NOMO-1 treated with dmso at 0.1 percent for 144 hours (cell line): ENCODE data around the gene MLLT10.

Source experiments
- DNase-seq: peaks from one replicate; lab custom pipeline; 2025; ENCODE audit not compliant: unreplicated experiment; lab: John Stamatoyannopoulos, UW

MLLT10 gene

DNA sequence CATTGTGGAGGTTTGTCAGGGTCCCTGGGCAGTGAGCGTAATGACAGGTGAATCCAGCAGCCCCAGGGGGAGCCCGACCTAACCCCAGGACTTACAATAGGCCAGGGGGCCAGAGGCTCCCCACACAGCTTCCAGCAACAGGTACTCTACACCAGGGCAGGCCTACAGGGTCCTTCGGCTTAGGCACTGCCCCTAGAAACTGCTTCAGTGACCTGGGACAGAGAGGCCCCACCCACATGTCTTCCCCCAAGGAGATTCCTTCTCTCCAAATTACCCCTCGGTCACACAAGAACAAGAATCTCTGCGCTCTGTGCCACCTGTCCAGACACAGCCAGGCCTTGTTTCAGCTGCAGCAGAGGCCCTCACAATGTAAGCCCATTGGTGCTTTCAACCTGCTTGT lies 32.9 kb upstream of the MLLT10 start:
- DNase-seq, result no peak

DNA sequence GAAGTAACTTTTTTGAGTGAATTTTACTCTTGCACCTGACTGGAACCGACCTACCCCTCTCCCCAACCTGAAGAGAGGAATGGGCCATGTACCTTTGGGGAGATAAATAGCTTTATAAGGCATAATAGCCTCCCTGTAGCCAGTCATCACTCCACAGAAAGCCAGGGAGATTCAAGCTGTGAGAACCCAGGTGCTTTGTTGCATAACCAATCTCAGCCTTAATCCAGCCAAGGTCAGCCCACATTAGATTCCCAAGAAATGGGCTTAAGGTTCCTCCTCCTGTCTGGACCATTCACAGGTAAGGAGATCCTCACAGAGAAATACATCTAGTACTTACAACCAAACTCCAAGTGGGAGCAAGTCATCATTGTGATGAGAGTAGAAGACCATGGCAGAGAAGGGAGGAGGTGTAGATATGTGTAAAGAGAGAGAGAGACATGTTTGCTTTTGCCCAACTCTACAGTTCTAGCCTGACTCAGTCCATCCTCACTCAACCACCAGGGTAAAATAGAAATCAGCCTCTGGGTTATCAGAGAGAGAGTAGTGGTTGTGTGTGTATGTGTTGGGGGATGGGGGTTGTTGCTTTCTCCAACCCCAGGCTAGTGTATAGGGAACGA lies 32.2 kb upstream of the MLLT10 start:
- peak; percentile 41 for DNase-seq

DNA sequence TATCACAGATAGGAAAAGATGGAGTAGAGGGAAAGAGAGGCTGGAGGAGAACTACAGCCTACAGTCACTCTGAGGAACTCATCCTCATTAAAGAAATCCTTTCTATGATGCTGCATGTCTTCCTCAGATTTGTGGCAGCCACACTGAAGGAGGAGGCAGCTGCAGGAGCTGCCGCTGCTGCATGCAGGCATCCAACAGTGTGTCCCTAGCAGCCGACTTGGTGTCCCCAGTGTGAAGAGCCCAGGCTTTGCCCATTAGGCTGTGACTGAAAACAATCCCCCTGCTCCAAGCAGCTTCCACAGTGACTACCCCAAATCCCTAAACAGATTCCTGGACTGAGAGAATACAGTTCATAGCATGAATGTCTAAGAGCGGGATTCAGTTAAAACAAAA lies 31.7 kb upstream of the MLLT10 start:
- no peak for DNase-seq

DNA sequence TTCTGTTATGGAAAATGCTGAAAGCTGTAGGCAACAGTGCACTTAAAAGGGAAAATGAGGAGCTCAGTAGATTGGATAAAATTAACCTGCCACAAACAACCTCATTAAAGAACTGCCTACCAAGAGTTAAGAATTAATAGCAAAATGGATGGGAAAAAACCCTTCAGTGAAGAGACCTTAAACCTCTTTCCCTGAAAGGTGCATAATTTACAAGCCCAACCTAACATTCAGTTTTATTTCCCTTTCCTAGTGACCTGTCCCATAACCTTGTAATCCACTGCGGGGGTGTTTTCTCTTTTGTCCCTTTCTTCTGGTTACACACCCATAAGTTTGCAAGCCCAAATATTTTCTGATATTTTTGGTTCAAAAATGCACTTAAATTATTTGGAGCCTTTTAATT lies 30.5 kb upstream of the MLLT10 start:
- DNase-seq, result no peak

DNA sequence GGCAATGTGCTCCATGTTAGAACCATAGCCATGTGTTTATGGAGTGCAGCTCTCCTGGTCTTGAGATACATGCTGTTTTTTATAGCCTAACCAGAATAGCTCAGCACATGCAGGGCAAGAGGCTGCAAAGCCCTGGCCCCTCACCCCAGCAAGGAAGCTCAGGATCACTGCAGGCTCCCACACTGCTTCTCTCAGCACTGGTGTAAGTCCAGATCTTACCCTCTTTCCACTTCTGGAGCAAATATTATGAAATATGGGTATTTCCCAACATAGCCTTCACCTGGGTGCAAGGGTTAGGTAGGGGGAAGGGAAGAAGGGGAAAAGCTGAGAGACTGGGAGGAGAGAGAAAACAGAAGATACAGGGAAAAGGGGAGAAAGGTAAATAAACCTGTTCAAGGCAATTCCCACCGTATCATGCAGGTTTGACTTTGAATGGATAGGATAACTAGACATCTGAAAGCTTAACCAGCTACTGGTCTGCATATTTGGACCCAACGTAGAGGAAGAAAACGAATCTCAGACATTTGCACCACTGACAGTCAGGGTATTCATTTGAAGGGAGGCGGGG lies 28.2 kb upstream of the MLLT10 start:
- DNase-seq, result no peak

DNA sequence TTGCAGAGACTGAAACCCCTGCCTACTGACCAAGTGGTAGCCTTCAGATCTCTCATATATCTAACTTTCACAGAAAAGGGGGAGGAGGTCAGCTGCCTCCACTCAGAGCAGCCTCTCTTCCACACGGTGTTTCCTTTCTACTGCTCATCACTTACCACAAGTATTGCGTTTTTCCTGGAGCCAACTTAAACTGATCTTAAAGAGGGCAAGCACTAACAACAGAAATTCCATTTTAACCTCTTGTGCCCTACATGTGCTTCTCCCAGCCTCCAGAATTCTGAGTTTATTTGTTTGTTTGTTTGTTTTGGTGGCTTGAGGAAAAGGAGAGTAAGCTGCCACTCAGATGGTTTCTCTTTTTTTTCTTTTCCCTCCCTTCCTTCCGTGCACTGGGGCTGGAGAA lies 27.7 kb upstream of the MLLT10 start:
- peak; percentile 67 for DNase-seq

DNA sequence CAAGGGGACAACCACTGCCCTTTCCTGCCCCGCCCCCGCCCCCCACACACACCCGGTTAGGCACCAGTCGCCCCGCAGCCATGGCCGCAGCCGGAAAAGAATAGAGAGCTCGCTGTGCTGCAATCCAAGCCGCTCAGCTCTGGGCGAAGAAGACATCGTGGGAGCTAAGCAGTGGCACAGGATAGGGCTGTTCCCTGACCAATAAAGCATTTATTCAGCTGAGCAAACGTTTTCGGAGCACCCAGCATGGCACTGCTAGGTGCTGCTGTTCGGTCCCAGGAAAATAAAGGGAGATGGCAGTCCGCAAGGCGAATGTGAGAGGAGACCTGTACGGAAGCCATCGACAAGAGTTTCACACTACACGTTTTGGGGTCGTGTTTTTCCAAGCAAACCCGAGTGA lies 26.9 kb upstream of the MLLT10 start:
- DNase-seq, result peak; percentile 55

DNA sequence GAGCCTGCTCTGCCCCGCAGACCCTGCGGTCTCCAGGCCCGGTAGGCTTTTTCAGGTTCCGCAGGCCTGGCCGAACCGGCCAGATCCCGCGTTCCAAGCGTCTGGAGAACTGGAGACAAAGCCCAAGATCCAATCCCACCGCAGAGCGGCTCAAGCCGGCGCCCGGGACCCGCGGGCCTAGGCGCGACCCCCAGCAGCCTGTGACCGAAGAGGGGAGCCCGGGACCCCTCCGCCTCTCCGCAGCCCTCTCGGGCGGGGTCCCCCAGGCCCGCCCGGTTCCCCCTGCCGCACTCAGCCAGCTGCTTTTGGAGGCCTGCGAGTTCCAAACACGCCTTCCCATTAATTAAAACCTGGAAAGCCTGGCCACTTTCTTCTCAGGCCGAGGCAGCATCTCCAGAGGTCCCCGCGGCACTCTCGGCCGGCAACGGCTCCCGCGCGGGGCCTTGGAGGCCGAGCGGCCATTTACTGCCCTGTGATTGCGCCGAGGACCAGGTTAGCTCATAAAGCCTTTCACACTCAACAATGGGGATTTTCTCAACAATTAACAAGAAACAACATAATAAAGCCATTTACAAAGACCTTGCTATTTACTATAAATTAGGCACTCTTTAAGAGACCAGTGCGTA lies 25.2 kb upstream of the MLLT10 start:
- no peak for DNase-seq

DNA sequence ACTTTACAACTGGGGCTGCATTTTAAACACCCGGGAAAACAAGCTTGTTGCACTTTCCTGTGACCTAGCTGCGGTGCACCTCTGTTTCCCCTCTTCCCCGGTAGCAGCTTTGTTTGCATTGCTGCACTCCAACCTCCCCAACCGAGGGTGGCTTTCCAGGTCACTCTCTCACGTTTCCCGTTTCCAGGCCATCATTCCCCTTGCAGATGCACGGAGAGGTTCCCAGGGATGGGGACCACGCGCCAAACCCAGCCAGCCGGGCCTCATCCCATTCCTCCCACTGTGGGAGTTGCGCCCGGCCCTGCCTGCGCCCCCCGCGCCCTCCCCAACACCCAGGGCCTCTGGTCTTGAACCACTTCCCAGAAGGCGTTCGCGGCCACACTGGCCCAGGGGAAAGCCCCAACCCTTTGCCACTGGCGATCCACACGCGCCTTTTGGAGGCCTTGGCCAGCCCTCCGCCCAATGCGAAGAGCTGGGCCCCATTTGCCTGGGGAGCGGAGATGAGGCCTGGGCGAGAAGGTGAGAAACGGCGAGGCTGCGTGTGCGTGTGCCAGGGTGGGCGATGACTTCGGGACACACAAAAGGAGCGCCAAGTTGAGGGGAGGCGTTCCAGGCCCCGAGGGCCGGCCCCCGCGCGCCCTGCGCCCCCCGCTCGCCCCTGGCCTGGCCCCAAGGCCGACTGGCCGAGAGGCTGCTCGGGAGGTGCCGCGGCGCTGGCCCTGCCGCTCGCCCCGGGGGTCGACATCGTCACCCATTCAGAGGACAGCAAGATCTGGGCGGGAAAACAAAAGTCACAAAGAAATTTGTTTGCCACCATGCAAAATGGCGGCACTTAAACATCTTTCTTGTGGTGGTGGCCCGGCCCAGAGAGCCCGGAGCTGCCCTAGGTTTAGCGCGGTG lies 24.4 kb upstream of the MLLT10 start:
- no peak for DNase-seq

DNA sequence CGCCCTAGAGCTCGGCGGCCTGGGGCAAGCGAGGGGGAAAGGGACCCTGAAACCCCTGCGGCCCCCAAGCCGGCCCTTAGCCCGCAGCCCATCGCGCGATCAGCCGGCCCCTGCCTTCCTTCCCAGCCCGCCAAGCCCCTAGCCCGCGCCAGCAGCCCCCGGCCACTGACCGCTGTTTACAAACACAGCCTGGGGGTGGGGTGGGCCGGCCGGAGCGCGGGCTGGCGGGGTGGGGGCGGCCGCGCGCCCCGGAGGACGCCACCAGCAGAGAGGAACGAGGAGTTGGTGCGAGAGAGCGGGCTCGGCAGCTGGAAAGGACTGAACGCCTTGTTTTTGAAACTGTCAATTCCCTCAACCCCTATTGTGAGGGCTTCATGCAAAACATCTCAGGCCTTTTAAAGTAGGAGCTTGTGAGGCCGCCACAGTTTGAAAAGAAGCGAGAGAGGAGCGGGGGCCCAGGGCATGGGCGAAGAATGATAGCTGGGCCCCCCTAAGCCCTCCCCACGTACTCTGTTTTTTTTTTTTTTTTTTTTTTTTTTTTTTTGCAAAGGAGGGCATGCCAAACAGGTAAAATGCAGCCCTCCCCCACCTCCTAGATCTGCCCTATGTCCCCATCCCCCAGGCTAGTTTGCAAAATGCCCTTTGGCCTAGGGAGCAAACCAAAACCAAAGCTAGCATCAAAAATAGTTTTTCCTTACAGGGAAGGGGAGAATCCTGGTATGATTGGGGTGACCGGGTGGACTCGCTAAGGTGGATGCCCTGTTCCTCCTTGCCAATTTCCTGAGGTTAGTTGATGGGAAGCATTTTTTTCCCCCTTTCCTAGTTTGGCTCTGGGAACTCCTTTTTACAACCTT lies 23.6 kb upstream of the MLLT10 start:
- peak; percentile 57 for DNase-seq

DNA sequence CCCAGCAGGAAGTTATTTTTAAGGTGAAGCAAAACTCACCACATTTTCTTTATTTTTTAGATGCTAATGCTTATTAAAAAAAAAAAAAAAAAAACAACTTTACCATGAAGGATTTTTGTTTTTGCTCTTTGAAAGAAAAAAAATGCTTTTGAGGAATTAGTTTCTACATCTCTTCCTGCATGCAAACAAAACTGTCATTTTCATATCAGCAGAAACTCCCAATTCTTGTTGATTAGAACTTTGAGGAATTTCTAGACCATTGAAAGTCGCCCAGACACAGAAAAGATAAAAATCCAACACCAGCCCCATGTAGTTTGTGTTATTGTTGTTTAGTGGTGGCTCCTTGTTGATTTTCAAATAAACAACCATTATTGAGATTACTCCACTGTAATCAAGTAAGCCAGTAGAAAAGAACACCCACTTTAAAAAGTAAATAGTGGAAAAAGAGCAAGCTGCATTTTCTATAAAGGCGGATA lies 22.9 kb upstream of the MLLT10 start:
- DNase-seq, result no peak

DNA sequence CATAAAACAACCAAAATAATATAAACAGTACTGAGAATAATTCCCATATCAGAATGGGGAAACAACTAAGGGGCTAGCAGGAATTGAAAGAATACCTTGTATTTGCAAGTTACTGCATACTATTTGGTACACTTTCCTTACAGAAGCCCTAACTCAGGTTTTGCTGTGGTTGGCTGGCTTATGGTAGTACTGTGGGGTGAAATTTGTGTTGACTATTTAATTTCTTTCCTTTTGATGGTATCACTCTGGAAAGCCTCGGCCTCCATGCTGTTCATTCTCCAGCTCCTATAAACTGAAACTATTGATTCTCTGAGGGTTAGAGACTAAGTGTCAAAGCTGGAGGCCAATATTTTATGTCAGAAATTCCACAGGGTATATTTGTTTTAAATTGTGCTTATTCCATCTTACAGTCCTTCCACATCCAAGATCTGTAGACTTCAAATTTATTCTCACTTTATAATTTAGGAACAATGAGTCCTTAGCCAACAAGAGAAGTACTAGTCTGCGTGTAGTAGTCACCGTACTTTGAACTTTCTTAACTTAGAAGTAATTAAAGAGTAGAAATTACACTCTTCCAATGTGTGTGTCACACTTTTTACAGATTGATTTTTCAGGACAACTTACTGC lies 22.0 kb upstream of the MLLT10 start:
- DNase-seq, result no peak

DNA sequence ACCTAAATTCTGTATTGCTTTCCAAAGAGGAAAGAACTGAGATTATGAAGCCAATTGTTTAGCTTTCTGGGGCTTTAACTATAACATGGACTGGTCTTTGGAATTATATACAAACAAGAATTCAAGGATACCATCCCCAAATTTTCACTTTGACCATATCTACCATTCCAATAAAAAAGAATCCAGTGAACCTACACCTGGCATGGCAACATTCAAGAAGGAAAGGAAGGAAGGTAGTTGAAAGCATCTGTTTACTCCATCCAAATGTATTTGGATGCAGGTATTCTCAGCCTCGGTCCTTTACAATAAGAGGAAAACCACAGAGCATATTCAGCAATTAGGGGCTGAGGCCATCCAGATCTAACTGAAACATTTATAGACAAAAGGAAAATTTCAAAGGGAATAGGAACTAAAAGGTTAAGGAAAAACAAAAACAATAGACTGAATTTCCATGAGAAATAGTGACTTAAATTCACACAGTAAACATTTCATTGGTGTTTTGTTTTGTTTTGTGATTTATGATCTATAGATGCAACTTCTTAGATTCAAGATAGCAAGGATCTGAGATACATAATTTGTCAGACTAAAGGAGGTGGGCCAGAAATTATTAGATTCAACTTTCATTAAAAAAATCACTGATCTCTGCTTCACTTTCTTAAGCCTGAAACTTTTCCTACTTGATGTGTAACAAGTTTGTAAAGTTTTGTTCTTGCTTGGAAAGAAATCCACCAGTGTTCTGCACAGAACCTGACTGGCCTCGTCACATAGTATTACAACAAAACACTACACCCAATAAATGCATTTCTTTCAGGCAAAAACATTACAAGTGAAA lies 21.2 kb upstream of the MLLT10 start:
- no peak for DNase-seq

DNA sequence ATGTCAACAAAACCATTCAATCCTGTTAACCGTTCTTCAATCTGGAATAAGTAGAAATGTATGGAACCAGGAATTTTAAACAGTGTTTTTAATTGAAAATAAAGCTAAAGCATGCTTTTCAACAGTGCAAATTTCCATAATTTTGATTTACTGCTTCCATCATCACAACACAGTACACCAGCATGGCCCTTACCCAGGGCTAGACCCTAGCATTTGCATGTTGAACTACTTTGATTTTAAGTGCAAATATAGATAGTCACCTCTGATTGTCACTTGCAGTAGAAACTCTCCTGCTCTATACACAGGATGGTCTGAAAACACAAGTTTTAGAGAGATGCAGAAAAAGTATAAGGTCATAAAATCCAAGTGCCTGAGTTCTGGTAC lies 20.6 kb upstream of the MLLT10 start:
- DNase-seq, result no peak

DNA sequence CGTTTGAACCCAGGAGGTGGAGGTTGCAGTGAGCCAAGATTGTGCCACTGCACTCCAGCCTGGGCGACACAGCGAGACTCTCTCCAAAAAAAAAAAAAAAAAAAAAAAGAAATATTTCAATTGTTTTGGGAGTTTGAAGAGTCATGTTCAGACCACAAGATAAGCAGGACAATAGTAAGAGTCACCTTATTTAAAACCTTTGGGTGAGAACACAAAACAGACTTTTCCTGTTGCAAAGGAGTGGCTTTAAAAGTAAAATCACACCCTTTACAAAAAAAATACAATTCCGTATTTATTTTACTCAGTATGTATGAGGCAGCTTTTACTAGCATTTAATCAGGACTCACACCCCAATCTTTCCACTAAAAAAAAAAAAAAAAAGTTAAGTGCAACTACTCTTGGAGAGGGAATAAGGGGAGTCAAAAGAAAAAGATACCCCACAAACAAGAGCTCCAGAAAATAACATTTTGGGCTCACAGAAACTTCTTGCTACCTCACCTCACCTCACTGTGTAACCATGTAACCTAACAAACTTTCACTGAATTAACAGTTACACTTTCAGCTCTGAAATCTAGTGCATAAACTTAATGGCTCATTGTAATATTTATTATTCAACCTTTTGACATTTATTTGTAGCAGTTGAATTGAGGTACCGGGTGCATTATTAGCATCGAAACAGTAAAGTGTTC lies 19.8 kb upstream of the MLLT10 start:
- no peak for DNase-seq

DNA sequence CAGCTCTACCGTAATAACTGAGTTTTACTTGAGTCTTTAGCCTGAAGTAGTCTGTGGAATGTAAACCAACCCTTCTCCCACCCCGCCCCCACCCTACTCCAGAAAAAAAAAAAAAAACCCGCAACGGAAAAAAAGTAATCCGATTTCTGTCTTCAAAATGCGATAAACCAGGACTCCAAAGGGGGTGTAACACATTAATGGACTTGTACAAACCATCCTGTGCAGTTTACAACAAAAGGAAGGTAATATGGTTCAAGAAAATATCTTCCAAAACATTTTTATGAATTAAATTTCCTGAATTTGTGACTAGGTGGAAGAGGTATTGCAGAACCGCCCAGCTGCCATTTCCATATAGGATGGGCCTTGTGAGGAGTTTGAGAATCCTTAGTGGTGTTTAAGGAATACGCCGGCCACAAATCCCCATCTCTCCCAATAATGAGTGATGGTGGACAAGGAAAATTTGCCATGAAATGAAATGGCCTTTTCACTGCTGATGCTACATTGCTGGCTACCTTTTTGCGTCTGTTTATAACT lies 19.1 kb upstream of the MLLT10 start:
- DNase-seq, result no peak

DNA sequence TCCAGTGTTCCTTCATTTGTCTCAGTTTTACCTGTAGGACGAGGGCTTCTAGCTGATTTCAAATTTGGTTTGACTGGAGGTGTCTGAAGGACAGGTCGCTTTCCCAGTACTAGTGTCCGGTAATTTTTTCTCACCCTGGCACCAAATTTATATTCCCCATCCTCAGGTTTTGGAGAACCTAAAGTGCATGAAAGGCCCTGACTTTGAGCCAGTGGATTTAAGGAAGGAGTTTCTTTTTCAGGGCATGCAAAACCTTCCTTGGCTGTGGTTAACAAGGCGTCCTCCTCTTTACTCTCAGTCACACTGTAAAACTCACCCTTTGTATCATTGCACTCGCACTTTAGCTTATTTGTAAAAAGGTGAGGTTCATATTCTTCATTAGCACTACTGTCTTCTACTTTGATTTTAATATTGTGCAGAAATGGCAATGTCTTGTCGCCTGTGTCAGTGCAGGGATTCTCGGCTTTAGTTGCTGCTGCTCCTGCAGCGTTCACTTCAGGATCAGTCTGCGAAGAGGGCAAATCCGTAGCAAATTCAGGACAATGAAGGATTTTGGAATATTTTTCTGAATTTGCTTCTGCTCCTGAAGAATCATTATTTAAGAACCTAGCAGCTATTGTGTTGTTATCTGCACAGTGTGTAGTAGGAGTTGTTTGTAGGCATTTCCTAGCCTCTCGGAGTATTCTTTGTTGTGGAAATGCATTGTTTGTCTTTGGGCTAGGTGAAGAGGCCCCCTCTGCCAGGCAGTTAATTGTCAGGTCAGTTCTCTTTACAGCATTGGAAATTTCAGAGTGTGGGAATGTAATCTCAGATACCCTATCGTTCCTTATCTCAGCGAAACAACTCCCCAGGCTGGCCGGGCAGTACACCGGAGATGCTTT lies 18.4 kb upstream of the MLLT10 start:
- no peak for DNase-seq
